ENCODE results near the gene TBCEL. TPM values are rescaled to one million over a fixed set of nuclear protein-coding genes. Genes with fewer than 3 reads are reported as not detected.

The TBCEL gene
- total and polyA plus RNA-seq, 4 experiments from 2014 or later: 3.7 to 22.6 (median 13.2) TPM

GRCh38 chr11:121127809-121128208 lies 103.9 kb downstream of the TBCEL start:
- CTCF ChIA-PET (ENCODE audit: partially characterized antibody): no interaction called here
- Mint-ChIP-seq H3K27ac (no peak overlapping the region), H3K4me1 (no peaks in the 10 kb centered on the region), H3K27me3 (peaks cover 0 to 3% of the 10 kb centered on the region in 2 donors), H3K36me3 (no peaks in the 10 kb centered on the region), H3K4me3 (no peak overlapping the region), H3K9me3 (peaks cover 0 to 11% (median 6%) of the 10 kb centered on the region in 8 donors)
- Histone ChIP-seq H3K27me3 (ENCODE audit: insufficient read depth, low read length) (no peaks in the 10 kb centered on the region), H3K36me3 (ENCODE audit: insufficient read depth, low read length) (no peaks in the 10 kb centered on the region), H3K4me3 (ENCODE audit: low read length in 2 of 2) (no peak overlapping the region), H3K27ac (ENCODE audit: low read depth, low read length) (no peak overlapping the region), H3K4me1 (ENCODE audit: insufficient read depth, low read length) (no peaks in the 10 kb centered on the region), H3K9me3 (ENCODE audit: control insufficient read depth in 1 of 2, low read length in 2 of 2) (no peaks in the 10 kb centered on the region)
- no peak for DNase-seq
- POLR2A ChIA-PET (ENCODE audit: partially characterized antibody): no interaction called here
- intact Hi-C loops (cut with micrococcal nuclease): no loop called here

- Histone ChIP-seq H3K4me3 (ENCODE audit: low read length in 2 of 2) (no peak overlapping the region), H3K9me3 (ENCODE audit: control insufficient read depth in 1 of 2, low read length in 2 of 2) (no peaks in the 10 kb centered on the region), H3K4me1 (ENCODE audit: insufficient read depth, low read length) (no peaks in the 10 kb centered on the region), H3K27me3 (ENCODE audit: insufficient read depth, low read length) (no peaks in the 10 kb centered on the region), H3K36me3 (ENCODE audit: insufficient read depth, low read length) (no peaks in the 10 kb centered on the region), H3K27ac (ENCODE audit: low read depth, low read length) (no peak overlapping the region)
- Mint-ChIP-seq H3K9me3 (no peaks in the 10 kb centered on the region), H3K27me3 (no peaks in the 10 kb centered on the region), H3K4me1 (no peaks in the 10 kb centered on the region), H3K27ac (no peak overlapping the region), H3K36me3 (no peaks in the 10 kb centered on the region), H3K4me3 (no peak overlapping the region)
- no peak for DNase-seq
- POLR2A ChIA-PET (ENCODE audit: partially characterized antibody): no interaction called here
- intact Hi-C loops (cut with micrococcal nuclease): no loop called here
- CTCF ChIA-PET (ENCODE audit: partially characterized antibody): no interaction called here
Observed at GRCh38 chr11:121129362-121130340, 105.7 kb downstream of the TBCEL start.

GRCh38 chr11:121131656-121132055 lies 107.8 kb downstream of the TBCEL start:
- Mint-ChIP-seq H3K27me3 (no peaks in the 10 kb centered on the region), H3K9me3 (no peaks in the 10 kb centered on the region), H3K36me3 (no peaks in the 10 kb centered on the region), H3K27ac (no peak overlapping the region), H3K4me3 (no peak overlapping the region), H3K4me1 (no peaks in the 10 kb centered on the region)
- intact Hi-C loops (cut with micrococcal nuclease): no loop called here
- CTCF ChIA-PET (ENCODE audit: partially characterized antibody): no interaction called here
- no peaks in the 10 kb centered on the region for H3K9me3 ChIP-seq (ENCODE audit: control insufficient read depth in 1 of 2, low read length in 2 of 2)
- no peak overlapping the region for H3K27ac ChIP-seq (ENCODE audit: low read depth, low read length)
- no peak overlapping the region for H3K4me3 ChIP-seq (ENCODE audit: low read length in 2 of 2)
- no peaks in the 10 kb centered on the region for H3K27me3 ChIP-seq (ENCODE audit: insufficient read depth, low read length)
- H3K4me1 ChIP-seq (ENCODE audit: insufficient read depth, low read length): no peaks in the 10 kb centered on the region
- POLR2A ChIA-PET (ENCODE audit: partially characterized antibody): no interaction called here
- DNase-seq: no peak
- no peaks in the 10 kb centered on the region for H3K36me3 ChIP-seq (ENCODE audit: insufficient read depth, low read length)

- no peaks in the 10 kb centered on the region for H3K36me3 Mint-ChIP-seq
- H3K4me1 Mint-ChIP-seq: no peaks in the 10 kb centered on the region
- ChIA-PET POLR2A (ENCODE audit: partially characterized antibody) (no interaction called here), CTCF (ENCODE audit: partially characterized antibody) (no interaction called here)
- H3K9me3 Mint-ChIP-seq: no peaks in the 10 kb centered on the region
- Histone ChIP-seq H3K9me3 (ENCODE audit: control insufficient read depth in 1 of 2, low read length in 2 of 2) (no peaks in the 10 kb centered on the region), H3K4me1 (ENCODE audit: insufficient read depth, low read length) (no peaks in the 10 kb centered on the region), H3K36me3 (ENCODE audit: insufficient read depth, low read length) (no peaks in the 10 kb centered on the region), H3K4me3 (ENCODE audit: low read length in 2 of 2) (no peak overlapping the region), H3K27ac (ENCODE audit: low read depth, low read length) (no peak overlapping the region), H3K27me3 (ENCODE audit: insufficient read depth, low read length) (no peaks in the 10 kb centered on the region)
- intact Hi-C loops (cut with micrococcal nuclease): no loop called here
- DNase-seq: no peak
- H3K27ac Mint-ChIP-seq: no peak overlapping the region
- H3K27me3 Mint-ChIP-seq: no peaks in the 10 kb centered on the region
- no peak overlapping the region for H3K4me3 Mint-ChIP-seq
Observed at GRCh38 chr11:121132211-121132976, 108.5 kb downstream of the TBCEL start.

- no peaks in the 10 kb centered on the region for H3K9me3 ChIP-seq (ENCODE audit: control insufficient read depth in 1 of 2, low read length in 2 of 2)
- H3K27me3 Mint-ChIP-seq: no peaks in the 10 kb centered on the region
- no peaks in the 10 kb centered on the region for H3K9me3 Mint-ChIP-seq
- intact Hi-C loops (cut with micrococcal nuclease): no loop called here
- ChIA-PET POLR2A (ENCODE audit: partially characterized antibody) (no interaction called here), CTCF (ENCODE audit: partially characterized antibody) (interaction anchor here (1.3 kb wide), 1 partner anchor 60 kb away, joined by 3 read pairs; no protein-coding TSS in a partner anchor)
- H3K36me3 Mint-ChIP-seq: no peaks in the 10 kb centered on the region
- no peak overlapping the region for H3K27ac ChIP-seq (ENCODE audit: low read depth, low read length)
- no peak overlapping the region for H3K4me3 ChIP-seq (ENCODE audit: low read length in 2 of 2)
- H3K27me3 ChIP-seq (ENCODE audit: insufficient read depth, low read length): no peaks in the 10 kb centered on the region
- no peak for DNase-seq
- H3K4me1 Mint-ChIP-seq: no peaks in the 10 kb centered on the region
- no peaks in the 10 kb centered on the region for H3K4me1 ChIP-seq (ENCODE audit: insufficient read depth, low read length)
- no peak overlapping the region for H3K27ac Mint-ChIP-seq
- H3K36me3 ChIP-seq (ENCODE audit: insufficient read depth, low read length): no peaks in the 10 kb centered on the region
- no peak overlapping the region for H3K4me3 Mint-ChIP-seq
Observed at GRCh38 chr11:121134741-121135312, 110.9 kb downstream of the TBCEL start.

GRCh38 chr11:121137005-121137404 lies 113.1 kb downstream of the TBCEL start:
- no peaks in the 10 kb centered on the region for H3K36me3 ChIP-seq (ENCODE audit: insufficient read depth, low read length)
- ChIA-PET POLR2A (ENCODE audit: partially characterized antibody) (no interaction called here), CTCF (ENCODE audit: partially characterized antibody) (no interaction called here)
- H3K4me3 Mint-ChIP-seq: no peak overlapping the region
- H3K4me3 ChIP-seq (ENCODE audit: low read length in 2 of 2): no peak overlapping the region
- H3K36me3 Mint-ChIP-seq: no peaks in the 10 kb centered on the region
- no peaks in the 10 kb centered on the region for H3K9me3 ChIP-seq (ENCODE audit: control insufficient read depth in 1 of 2, low read length in 2 of 2)
- peaks cover 0 to 1% of the 10 kb centered on the region in 2 donors for H3K27me3 Mint-ChIP-seq
- no peaks in the 10 kb centered on the region for H3K4me1 ChIP-seq (ENCODE audit: insufficient read depth, low read length)
- no peaks in the 10 kb centered on the region for H3K9me3 Mint-ChIP-seq
- no peaks in the 10 kb centered on the region for H3K4me1 Mint-ChIP-seq
- no peak for DNase-seq
- no peak overlapping the region for H3K27ac ChIP-seq (ENCODE audit: low read depth, low read length)
- intact Hi-C loops (cut with micrococcal nuclease): no loop called here
- H3K27ac Mint-ChIP-seq: no peak overlapping the region
- no peaks in the 10 kb centered on the region for H3K27me3 ChIP-seq (ENCODE audit: insufficient read depth, low read length)

GRCh38 chr11:121138259-121138658 lies 114.4 kb downstream of the TBCEL start:
- H3K9me3 Mint-ChIP-seq: peaks cover 0 to 2% (median 0%) of the 10 kb centered on the region in 8 donors
- H3K36me3 Mint-ChIP-seq: no peaks in the 10 kb centered on the region
- H3K4me3 Mint-ChIP-seq: no peak overlapping the region
- Histone ChIP-seq H3K9me3 (ENCODE audit: control insufficient read depth in 1 of 2, low read length in 2 of 2) (no peaks in the 10 kb centered on the region), H3K36me3 (ENCODE audit: insufficient read depth, low read length) (no peaks in the 10 kb centered on the region), H3K4me3 (ENCODE audit: low read length in 2 of 2) (no peak overlapping the region), H3K4me1 (ENCODE audit: insufficient read depth, low read length) (no peaks in the 10 kb centered on the region), H3K27me3 (ENCODE audit: insufficient read depth, low read length) (no peaks in the 10 kb centered on the region), H3K27ac (ENCODE audit: low read depth, low read length) (no peak overlapping the region)
- H3K27me3 Mint-ChIP-seq: peaks cover 0 to 5% of the 10 kb centered on the region in 2 donors
- intact Hi-C loops (cut with micrococcal nuclease): no loop called here
- H3K27ac Mint-ChIP-seq: no peak overlapping the region
- H3K4me1 Mint-ChIP-seq: no peaks in the 10 kb centered on the region
- no peak for DNase-seq
- POLR2A ChIA-PET (ENCODE audit: partially characterized antibody): no interaction called here
- CTCF ChIA-PET (ENCODE audit: partially characterized antibody): no interaction called here

Data from CD4-positive, alpha-beta memory T cell (primary cell).